HG02852 (cell line): ENCODE measurements around the gene CTSA.

Source experiments
- ATAC-seq: cut with Tn5 transposase; IDR thresholded peaks from one replicate; pipeline ENCODE4 v1.9.1; 2021; ENCODE audit warnings: mild to moderate bottlenecking, moderate library complexity; ENCODE audit not compliant: unreplicated experiment

The CTSA gene

GRCh38 chr20:45934586-45935415, 43.7 kb downstream of the CTSA start, which contains the start of gene PCIF1:
TSS of gene PCIF1 (plus strand) at chr20:45934683. CDS start at chr20:45939000, 4,317 bp downstream.
- ATAC-seq = peak; percentile 72

DNA sequence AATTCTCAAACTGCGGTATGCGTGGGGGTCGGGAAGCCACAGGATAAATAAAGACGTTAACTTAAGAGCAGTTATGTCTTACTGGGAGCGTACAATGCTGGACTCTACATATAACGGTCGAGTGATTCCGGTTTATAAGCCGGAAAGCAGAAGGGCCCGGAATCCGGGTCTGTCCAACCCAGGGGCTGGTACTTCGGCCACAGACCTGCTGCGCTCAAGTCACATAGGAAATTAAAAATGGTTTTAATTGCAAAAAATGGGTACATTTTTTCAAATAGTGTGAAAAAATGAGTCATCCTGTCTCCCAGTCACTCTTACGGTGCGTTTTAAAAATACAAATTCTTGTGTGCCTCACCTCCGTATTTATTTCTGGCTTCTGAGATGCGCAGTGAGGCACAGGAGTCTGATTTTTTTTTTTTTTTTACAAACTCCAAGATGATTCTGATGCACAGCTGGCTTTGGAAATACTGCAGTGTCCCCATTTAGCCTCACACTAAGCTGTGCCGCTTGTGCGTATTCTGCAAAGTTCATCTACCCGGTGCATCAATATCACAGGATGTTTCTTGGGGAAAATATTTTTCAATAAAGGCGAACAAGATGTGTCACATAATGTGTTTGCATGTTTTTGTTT, 44.4 kb downstream of the CTSA start:
- peak; percentile 7 for ATAC-seq

DNA sequence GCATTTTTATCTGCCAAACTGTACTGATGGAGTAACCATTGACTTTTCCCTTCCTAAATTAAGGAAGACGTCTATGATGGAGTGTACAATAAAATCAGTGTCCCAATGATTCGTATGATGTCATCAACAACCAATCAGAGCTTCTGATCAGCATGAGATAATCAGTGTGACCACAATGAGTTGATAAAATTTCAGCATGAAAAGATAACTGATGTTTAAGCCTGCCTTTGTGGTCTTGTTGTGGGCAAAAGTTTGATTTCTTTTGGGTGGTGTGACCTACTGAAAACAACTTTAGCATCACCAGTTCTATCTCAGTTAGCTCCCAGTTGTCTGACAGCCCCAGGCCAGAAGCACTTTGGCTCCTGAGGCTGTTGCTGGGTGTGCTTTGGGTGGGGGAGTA, 46.6 kb downstream of the CTSA start:
- no peak for ATAC-seq

DNA sequence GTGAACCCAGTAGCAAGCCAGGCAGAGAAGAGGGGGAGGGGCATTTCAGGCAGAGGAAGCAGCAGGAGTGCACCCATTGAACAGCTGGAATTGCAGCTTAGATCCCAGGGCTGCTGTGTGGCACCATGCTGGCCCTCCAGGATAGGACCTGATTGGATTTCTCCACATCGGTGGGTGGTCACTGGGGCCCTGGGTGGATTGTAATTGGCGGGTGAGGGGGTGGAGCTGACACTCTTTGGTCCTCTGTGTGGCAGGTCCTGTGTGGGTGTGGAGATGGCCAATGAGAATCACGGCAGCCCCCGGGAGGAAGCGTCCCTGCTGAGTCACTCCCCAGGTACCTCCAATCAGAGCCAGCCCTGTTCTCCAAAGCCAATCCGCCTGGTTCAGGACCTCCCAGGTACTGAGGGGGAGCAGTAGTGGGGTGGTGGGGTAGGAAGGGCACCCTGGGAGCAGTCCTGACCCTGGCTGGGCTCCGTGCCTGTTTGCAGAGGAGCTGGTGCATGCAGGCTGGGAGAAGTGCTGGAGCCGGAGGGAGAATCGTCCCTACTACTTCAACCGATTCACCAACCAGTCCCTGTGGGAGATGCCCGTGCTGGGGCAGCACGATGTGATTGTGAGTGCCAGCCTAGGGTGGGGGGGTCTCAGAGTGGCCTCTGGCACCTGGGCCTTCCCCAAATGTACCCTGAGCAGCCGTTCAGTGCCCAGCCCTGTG, 47.7 kb downstream of the CTSA start:
- ATAC-seq = no peak

- ATAC-seq = no peak
These were observed 48.9 kb downstream of the CTSA start for GRCh38 chr20:45940053-45940452.

DNA sequence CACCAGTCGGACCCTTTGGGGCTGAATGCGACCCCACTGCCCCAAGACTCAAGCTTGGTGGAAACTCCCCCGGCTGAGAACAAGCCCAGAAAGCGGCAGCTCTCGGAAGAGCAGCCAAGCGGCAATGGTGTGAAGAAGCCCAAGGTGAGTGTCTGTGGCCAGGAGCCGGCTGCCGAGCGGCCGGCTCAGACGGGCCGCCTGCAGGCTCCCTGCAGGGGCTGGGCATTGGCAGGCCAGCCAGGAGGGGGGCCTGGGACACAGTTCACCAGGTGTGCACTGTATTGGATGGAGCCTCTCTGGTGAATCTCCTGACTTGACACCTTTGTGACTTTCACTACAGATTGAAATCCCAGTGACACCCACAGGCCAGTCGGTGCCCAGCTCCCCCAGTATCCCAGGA, 49.3 kb downstream of the CTSA start:
- no peak for ATAC-seq

DNA sequence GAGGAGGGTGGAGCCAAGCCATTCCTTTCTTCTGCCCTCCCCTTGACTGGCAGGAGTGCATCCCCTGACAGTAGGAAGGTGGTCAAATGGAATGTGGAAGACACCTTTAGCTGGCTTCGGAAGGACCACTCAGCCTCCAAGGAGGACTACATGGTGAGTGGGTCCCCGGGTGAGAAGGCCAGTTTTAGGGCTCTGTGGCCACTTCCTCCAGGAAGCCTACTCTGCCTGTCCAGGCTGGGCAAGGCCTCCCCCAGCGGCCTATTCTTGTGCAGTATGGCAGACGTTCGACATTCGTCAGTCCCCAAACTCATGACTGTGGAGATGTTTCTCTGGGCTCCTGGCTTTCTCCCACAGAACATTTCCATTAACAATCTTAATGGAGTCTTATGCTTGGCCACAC, 52.5 kb downstream of the CTSA start:
- ATAC-seq = no peak

DNA sequence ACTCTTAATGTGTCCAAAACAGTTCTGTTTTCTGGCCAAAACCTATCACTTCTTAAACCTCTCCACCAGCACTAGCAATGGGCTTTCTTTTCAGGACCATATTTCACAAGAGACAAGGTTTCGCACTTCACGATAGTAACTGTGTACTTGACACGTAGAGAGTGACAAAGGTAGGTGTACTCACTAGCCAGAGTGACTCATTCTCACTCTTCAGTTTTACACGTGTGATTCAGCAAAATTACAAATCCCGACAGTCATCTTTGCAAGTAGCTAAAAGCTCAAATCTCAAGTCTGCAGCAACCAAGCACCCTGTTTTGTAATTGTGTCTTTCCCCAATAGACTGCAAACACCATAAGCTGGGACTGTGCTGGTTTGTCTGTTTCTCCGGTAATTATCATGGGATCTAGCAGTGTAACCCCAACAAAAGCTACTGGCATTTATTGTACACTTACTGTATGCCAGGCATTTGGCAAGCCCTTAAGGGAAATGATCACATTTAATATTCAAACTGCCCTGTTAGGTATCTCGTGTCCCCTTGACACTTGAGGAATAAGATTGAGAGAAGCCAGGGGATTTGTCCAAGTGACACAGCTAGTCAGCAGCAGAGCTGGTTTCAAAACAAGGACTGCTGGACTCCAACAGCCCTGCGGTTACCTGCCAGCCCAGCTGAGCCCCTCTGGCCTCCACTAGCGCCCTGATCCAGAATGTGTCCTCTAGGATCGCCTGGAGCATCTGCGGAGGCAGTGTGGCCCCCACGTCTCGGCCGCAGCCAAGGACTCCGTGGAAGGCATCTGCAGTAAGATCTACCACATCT, 53.2 kb downstream of the CTSA start:
- ATAC-seq = no peak

DNA sequence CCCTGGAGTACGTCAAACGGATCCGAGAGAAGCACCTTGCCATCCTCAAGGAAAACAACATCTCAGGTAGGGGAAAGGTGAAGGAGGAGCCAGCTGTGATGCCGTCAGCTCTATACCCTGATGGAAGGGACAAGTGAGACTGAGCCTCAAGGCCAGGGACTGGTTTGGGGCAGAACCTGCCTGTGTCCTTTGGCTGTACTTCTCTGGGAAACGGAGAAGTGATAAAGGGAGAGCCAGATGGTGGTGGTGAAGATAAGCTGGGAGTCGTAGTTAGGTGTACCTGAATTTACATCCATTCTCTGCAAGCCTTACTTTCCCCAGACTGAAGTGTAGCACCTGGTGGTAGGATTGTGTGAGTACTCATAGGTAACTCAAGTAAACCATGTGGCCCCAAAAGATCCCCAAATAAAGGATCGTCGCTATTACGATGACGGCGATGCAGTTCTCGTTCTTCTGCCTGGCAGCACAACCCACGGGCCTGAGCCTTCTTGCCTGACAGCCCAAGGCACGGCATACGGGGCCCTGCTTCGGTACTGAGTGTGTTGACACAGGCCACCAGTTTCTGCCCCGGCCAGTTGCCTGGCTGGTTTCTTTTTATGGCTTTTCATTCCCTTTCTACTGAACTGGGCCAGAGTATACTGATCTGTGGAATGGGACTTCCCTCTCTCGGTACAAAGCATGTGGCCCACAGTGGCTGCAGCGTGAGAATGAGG, 54.0 kb downstream of the CTSA start:
- ATAC-seq = no peak

DNA sequence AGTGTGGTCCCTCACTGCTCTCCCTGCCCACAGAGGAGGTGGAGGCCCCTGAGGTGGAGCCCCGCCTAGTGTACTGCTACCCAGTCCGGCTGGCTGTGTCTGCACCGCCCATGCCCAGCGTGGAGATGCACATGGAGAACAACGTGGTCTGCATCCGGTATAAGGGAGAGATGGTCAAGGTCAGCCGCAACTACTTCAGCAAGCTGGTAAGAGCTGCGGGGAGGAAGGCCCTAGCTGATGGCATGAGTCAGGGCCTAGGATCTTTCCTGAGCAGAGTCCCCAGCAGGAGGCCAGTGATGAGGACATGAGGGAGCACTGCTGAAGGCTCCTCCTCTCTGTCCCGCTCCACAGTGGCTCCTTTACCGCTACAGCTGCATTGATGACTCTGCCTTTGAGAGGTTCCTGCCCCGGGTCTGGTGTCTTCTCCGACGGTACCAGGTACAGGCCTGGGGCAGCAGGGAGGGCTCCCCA, 54.6 kb downstream of the CTSA start:
- ATAC-seq = no peak

DNA sequence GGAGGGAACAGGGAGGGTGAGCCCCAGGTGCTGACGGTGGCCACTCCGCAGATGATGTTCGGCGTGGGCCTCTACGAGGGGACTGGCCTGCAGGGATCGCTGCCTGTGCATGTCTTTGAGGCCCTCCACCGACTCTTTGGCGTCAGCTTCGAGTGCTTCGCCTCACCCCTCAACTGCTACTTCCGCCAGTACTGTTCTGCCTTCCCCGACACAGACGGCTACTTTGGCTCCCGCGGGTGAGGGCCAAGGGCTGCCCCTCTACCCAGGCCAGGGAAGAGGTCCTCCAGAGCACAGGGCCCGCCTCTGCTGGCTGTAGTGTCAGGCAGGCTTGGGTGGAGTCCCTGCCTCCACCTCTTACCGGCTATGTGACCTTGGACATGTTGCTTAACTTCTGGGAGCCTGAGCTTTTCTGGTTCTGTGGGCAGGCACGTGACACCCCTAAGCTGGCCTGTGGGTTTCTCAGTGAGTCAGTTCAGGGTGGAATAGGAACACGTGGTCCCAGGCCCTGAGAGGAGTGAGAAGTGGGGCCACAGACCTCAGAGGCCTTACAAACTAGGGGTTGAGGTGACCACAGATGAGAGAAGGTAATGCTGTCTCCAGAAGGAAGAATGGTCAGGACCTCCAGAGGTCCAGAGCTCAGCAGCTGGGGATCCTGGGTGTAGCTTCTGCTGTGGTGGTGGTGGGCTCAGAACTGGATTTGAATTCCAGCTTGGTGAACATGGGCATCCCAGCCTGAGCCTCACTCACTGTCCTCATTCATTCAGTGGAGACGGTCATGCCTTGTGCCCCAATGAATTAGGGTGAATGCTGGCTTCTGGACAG, 55.2 kb downstream of the CTSA start:
- ATAC-seq = no peak

- ATAC-seq = no peak
These were observed 56.2 kb downstream of the CTSA start for GRCh38 chr20:45947110-45947866.

DNA sequence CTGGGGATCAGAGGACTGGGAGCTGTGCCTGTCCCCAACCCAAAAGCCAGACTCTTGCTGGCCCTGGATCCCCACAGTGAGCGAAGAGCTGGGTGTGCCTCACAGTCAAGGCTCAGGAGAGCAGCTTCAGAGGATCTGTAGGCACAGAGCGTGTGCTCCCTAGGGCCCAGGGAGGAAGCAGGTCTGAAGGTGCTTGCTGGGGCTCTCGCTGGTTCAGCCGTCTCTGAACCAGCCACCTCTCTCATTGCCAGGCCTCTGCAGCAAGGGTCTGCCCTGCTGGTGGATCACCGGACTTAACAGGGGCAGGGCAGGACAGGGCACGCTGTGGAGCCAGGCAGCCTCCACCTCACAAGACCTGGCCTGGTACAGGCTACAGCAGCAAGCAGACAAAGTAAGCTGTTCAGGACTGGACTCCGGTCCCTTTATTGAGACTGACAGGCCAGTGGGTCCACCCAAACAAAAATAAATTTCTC, 57.2 kb downstream of the CTSA start:
- no peak for ATAC-seq
